ENCODE results near the gene ZNF143. TPM values are rescaled to one million over a fixed set of nuclear protein-coding genes. Genes with fewer than 3 reads are reported as not detected.

ZNF143 gene
- total RNA-seq, 1 experiment from 2014 or later, result 19.0 TPM

DNA sequence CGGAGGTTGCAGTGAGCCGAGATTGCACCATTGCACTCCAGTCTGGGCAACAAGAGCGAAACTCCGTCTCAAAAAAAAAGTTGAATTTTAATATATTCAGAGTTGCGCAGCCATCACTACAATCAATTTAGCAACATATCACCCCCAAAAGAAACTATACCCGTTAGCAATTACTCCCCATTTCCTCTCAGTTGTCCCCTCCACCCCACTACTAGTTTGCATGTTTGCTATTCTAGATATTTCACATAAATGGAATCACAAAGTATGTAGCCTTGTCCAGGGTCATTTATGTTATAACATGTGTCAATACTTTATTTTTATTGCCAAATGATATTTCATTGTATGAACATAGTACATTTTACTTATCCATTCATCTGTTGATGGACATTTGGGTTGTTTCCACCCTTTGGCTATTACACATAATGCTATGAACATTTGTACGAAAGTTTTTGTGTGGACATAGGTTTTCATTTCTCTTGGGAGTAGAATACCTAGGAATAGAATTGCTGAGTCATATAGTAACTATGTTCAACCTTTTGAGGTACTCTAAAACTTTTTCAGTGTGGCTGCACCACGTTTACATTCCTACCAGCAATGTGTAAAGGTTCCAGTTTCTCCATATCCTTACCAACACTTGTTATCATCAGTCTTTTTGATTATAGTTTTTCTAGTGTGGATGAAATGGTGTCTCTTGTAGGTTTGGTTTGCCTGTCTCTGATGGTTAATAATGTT, 2.2 kb downstream of the ZNF143 start:
- H3K4me3 Mint-ChIP-seq (ENCODE audit: unreplicated experiment), result peak overlapping the region; percentile 88
- peak; percentile 28 for DNase-seq (ENCODE audit: unreplicated experiment)
- H3K9me3 Mint-ChIP-seq (ENCODE audit: unreplicated experiment), result no peaks in the 10 kb centered on the region
- intact Hi-C loops (cut with micrococcal nuclease), result loop anchor here (5.0 kb wide), 1 partner anchor 844 kb away; the partner anchor contains the start of gene ADM
- H3K27ac Mint-ChIP-seq (ENCODE audit: low read depth, unreplicated experiment), result peak overlapping the region; percentile 89
- BruUV-seq (replicated peaks), result no TSS peak
- H3K27me3 Mint-ChIP-seq (ENCODE audit: insufficient read depth, unreplicated experiment), result no peaks in the 10 kb centered on the region
- CTCF ChIA-PET, result no interaction called here
- H3K4me1 Mint-ChIP-seq (ENCODE audit: insufficient read depth, unreplicated experiment), result peaks cover 10% of the 10 kb centered on the region
- TF ChIP-seq, protein P1, sequence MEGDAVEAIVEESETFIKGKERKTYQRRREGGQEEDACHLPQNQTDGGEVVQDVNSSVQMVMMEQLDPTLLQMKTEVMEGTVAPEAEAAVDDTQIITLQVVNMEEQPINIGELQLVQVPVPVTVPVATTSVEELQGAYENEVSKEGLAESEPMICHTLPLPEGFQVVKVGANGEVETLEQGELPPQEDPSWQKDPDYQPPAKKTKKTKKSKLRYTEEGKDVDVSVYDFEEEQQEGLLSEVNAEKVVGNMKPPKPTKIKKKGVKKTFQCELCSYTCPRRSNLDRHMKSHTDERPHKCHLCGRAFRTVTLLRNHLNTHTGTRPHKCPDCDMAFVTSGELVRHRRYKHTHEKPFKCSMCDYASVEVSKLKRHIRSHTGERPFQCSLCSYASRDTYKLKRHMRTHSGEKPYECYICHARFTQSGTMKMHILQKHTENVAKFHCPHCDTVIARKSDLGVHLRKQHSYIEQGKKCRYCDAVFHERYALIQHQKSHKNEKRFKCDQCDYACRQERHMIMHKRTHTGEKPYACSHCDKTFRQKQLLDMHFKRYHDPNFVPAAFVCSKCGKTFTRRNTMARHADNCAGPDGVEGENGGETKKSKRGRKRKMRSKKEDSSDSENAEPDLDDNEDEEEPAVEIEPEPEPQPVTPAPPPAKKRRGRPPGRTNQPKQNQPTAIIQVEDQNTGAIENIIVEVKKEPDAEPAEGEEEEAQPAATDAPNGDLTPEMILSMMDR (IDR thresholded peaks at IDR 0.05; ENCODE audit: unreplicated experiment), result no peak
- peaks cover 29% of the 10 kb centered on the region for H3K36me3 Mint-ChIP-seq (ENCODE audit: insufficient read depth, unreplicated experiment)
- POLR2A ChIA-PET, result interaction anchor here (0.6 to 4.8 kb wide), 8 partner anchors 11 to 161 kb away, joined by 3 to 190 read pairs (median 37); partner anchors contain the start of gene WEE1

DNA sequence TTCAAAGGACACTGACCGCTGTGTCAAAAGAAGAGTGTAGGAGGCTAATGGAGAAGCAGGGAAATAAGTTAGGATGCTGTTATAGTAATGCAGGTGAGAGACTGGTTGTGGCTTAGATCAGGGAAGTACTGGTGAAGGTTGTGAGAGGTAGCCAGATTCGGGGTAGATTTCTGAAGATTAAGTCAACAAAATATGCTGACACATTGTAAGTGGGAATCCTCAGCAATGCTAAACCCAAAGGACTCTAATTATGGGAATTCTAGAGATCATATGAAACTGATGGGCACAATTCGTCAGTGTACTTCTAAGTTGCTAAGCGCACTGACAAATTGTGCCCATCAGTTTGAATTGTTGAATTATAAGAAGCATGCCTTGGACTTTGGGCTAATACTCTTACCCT, 10.0 kb downstream of the ZNF143 start:
- intact Hi-C loops (cut with micrococcal nuclease), result no loop called here
- H3K27me3 Mint-ChIP-seq (ENCODE audit: insufficient read depth, unreplicated experiment), result no peaks in the 10 kb centered on the region
- no peak overlapping the region for H3K27ac Mint-ChIP-seq (ENCODE audit: low read depth, unreplicated experiment)
- TF ChIP-seq, protein P1 (IDR thresholded peaks at IDR 0.05; ENCODE audit: unreplicated experiment), result no peak
- H3K4me1 Mint-ChIP-seq (ENCODE audit: insufficient read depth, unreplicated experiment), result no peaks in the 10 kb centered on the region
- no peaks in the 10 kb centered on the region for H3K9me3 Mint-ChIP-seq (ENCODE audit: unreplicated experiment)
- no peak overlapping the region for H3K4me3 Mint-ChIP-seq (ENCODE audit: unreplicated experiment)
- CTCF ChIA-PET, result interaction anchor here (0.8 kb wide), 1 partner anchor 36 kb away, joined by 3 read pairs; no protein-coding TSS in a partner anchor
- POLR2A ChIA-PET, result interaction anchor here (0.6 kb wide), 1 partner anchor 164 kb away, joined by 3 read pairs; no protein-coding TSS in a partner anchor
- peaks cover 72% of the 10 kb centered on the region for H3K36me3 Mint-ChIP-seq (ENCODE audit: insufficient read depth, unreplicated experiment)
- BruUV-seq (replicated peaks), result no TSS peak
- no peak for DNase-seq (ENCODE audit: unreplicated experiment)

GRCh38 chr11:9473408-9473807, 12.6 kb downstream of the ZNF143 start:
- no peaks in the 10 kb centered on the region for H3K27me3 Mint-ChIP-seq (ENCODE audit: insufficient read depth, unreplicated experiment)
- H3K36me3 Mint-ChIP-seq (ENCODE audit: insufficient read depth, unreplicated experiment), result peaks cover 70% of the 10 kb centered on the region
- H3K4me1 Mint-ChIP-seq (ENCODE audit: insufficient read depth, unreplicated experiment), result no peaks in the 10 kb centered on the region
- DNase-seq (ENCODE audit: unreplicated experiment), result no peak
- intact Hi-C loops (cut with micrococcal nuclease), result no loop called here
- H3K4me3 Mint-ChIP-seq (ENCODE audit: unreplicated experiment), result no peak overlapping the region
- TF ChIP-seq, protein P1 (IDR thresholded peaks at IDR 0.05; ENCODE audit: unreplicated experiment), result no peak
- POLR2A ChIA-PET, result interaction anchor here (4.7 kb wide), 1 partner anchor 13 kb away, joined by 42 read pairs; the partner anchor contains the start of gene ZNF143
- H3K9me3 Mint-ChIP-seq (ENCODE audit: unreplicated experiment), result no peaks in the 10 kb centered on the region
- CTCF ChIA-PET, result interaction anchor here (2.9 kb wide), 1 partner anchor 33 kb away, joined by 18 read pairs; no protein-coding TSS in a partner anchor
- no peak overlapping the region for H3K27ac Mint-ChIP-seq (ENCODE audit: low read depth, unreplicated experiment)
- no TSS peak for BruUV-seq (replicated peaks)

DNA sequence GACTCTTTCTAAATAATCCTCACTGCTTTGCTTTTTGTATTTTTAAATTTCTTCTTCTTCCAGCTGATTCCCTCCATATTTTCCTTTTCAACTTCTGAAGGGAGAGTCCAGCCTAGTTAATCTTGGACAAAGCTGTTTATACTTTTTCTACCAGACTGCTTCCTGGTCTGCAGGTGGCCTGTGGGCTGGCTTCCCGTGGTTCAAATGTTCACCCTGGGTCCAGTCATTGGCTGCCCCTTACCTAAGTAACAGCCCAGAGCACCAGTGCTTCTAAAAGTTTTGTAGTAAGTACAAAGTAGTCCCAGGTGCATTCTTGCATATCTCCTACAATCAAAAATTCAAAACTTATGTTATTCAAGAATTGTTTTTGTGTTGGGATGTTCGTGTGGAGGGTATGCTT, 19.1 kb downstream of the ZNF143 start:
- ChIA-PET CTCF (no interaction called here), POLR2A (interaction anchor here (1.9 kb wide), 1 partner anchor 19 kb away, joined by 6 read pairs; the partner anchor contains the start of gene ZNF143)
- no peak overlapping the region for H3K27ac Mint-ChIP-seq (ENCODE audit: low read depth, unreplicated experiment)
- no peaks in the 10 kb centered on the region for H3K27me3 Mint-ChIP-seq (ENCODE audit: insufficient read depth, unreplicated experiment)
- H3K4me1 Mint-ChIP-seq (ENCODE audit: insufficient read depth, unreplicated experiment), result no peaks in the 10 kb centered on the region
- H3K36me3 Mint-ChIP-seq (ENCODE audit: insufficient read depth, unreplicated experiment), result peaks cover 49% of the 10 kb centered on the region
- no peaks in the 10 kb centered on the region for H3K9me3 Mint-ChIP-seq (ENCODE audit: unreplicated experiment)
- H3K4me3 Mint-ChIP-seq (ENCODE audit: unreplicated experiment), result no peak overlapping the region
- TF ChIP-seq, protein P1 (IDR thresholded peaks at IDR 0.05; ENCODE audit: unreplicated experiment), result no peak
- no TSS peak for BruUV-seq (replicated peaks)
- DNase-seq (ENCODE audit: unreplicated experiment), result no peak
- intact Hi-C loops (cut with micrococcal nuclease), result no loop called here
